OCI-LY1 (cell line): Measurements from ENCODE around the gene HOMEZ.

Experiments used
- H2AFZ ChIP-seq: fragments of 200-600 bp; sonication (generic), shearing (Covaris generic); 2 replicates; pipeline ENCODE4 v1.6.0; 2014; ENCODE audit warnings: antibody characterized with exemption, mild to moderate bottlenecking, low read length
- H3F3A ChIP-seq: fragments of 200-600 bp; sonication (generic), shearing (Covaris generic); 2 replicates; pipeline ENCODE4 v1.6.0; 2014; ENCODE audit warnings: mild to moderate bottlenecking, antibody characterized with exemption, low read length, moderate library complexity; ENCODE audit not compliant: insufficient read depth
- H3K27ac ChIP-seq: fragments of 200-600 bp; sonication (generic); 2 replicates; pipeline ENCODE4 v1.5.1; 2014; ENCODE audit warnings: low read length, mixed run types, mild to moderate bottlenecking, low read depth; ENCODE audit not compliant: poor library complexity, severe bottlenecking
- H3K27me3 ChIP-seq: fragments of 200-600 bp; sonication (generic); 2 replicates; pipeline ENCODE4 v1.6.0; 2014; ENCODE audit warnings: antibody characterized with exemption, mild to moderate bottlenecking, low read length, moderate library complexity; ENCODE audit not compliant: insufficient read depth
- H3K36me3 ChIP-seq: fragments of 200-600 bp; sonication (generic); 2 replicates; pipeline ENCODE4 v1.6.1; 2014; ENCODE audit warnings: mild to moderate bottlenecking, antibody characterized with exemption, low read length, moderate library complexity, mixed read lengths; ENCODE audit not compliant: insufficient read depth
- H3K4me1 ChIP-seq: fragments of 200-600 bp; sonication (generic); 2 replicates; pipeline ENCODE4 v1.5.1; 2014; ENCODE audit warnings: mild to moderate bottlenecking, low read length, moderate library complexity; ENCODE audit not compliant: insufficient read depth, severe bottlenecking
- H3K4me2 ChIP-seq: fragments of 200-600 bp; sonication (generic), shearing (Covaris generic); 2 replicates; pipeline ENCODE4 v1.6.1; 2014; ENCODE audit warnings: low read length
- H3K4me3 ChIP-seq: fragments of 200-600 bp; sonication (generic); 2 replicates; pipeline ENCODE4 v1.5.1; 2014; ENCODE audit warnings: low read length, low read depth, mild to moderate bottlenecking, mixed read lengths; ENCODE audit not compliant: poor library complexity, severe bottlenecking
- H3K79me2 ChIP-seq: fragments of 200-600 bp; shearing (Covaris generic); 2 replicates; pipeline ENCODE4 v1.6.1; 2016; ENCODE audit warnings: mixed run types, low read length, mixed read lengths; ENCODE audit not compliant: insufficient read depth
- H3K9ac ChIP-seq: fragments of 200-600 bp; sonication (generic), shearing (Covaris generic); 2 replicates; pipeline ENCODE4 v1.6.1; 2014; ENCODE audit warnings: mild to moderate bottlenecking, low read length, mixed read lengths
- H3K9me2 ChIP-seq: fragments of 200-600 bp; sonication (generic), shearing (Covaris generic); 2 replicates; pipeline ENCODE4 v1.6.1; 2014; ENCODE audit warnings: low read depth, mild to moderate bottlenecking, low read length, mixed read lengths
- H3K9me3 ChIP-seq: fragments of 200-600 bp; shearing (Covaris generic); 2 replicates; pipeline ENCODE4 v1.6.1; 2014; ENCODE audit warnings: low read length, mixed read lengths
- H4K20me1 ChIP-seq: fragments of 200-600 bp; sonication (generic), shearing (Covaris generic); 2 replicates; pipeline ENCODE4 v1.6.0; 2016; ENCODE audit warnings: mild to moderate bottlenecking, low read length; ENCODE audit not compliant: insufficient read depth
- CTCF ChIP-seq: fragments of 200-600 bp; sonication (generic), shearing (Covaris generic); IDR thresholded peaks from 2 replicates; pipeline ENCODE4 v1.5.1; 2017; ENCODE audit warnings: mild to moderate bottlenecking, antibody characterized with exemption, low read length, moderate library complexity, mixed read lengths
- EZH2 ChIP-seq: fragments of 200-600 bp; sonication (generic), shearing (Covaris generic); IDR thresholded peaks from 2 replicates; pipeline ENCODE4 v1.8.0; 2017; ENCODE audit warnings: borderline replicate concordance, mixed run types, mild to moderate bottlenecking, antibody characterized with exemption, low read length, moderate library complexity, mixed read lengths

The HOMEZ gene

DNA sequence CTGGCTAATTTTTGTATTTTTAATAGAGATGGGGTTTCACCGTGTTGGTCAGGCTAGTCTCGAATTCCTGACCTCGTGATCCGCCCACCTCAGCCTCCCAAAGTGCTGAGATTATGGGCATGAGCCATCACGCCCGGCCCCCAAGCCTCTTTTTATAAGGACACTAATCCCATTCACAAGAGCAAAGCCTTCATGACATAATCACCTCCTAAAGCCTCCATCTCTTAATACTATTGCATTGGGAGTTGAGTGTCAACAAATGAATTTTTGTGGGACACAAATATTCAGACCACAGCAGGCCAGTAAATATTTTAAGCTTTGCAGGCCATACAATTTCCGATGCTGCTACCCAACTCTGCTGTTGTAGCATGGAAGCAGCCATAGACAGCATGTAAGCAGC lies 37.3 kb downstream of the HOMEZ start:
- Histone ChIP-seq H3K27ac (no peak overlapping the region), H3F3A (no peaks in the 10 kb centered on the region), H3K4me2 (no peak overlapping the region), H2AFZ (no peak overlapping the region), H3K36me3 (no peaks in the 10 kb centered on the region), H4K20me1 (no peaks in the 10 kb centered on the region), H3K9ac (no peak overlapping the region), H3K9me3 (no peaks in the 10 kb centered on the region), H3K4me1 (no peaks in the 10 kb centered on the region), H3K9me2 (no peaks in the 10 kb centered on the region), H3K79me2 (no peaks in the 10 kb centered on the region), H3K4me3 (no peak overlapping the region), H3K27me3 (no peaks in the 10 kb centered on the region; the same call in 1 of the 2 replicates)
- TF ChIP-seq CTCF (no peak), EZH2 (no peak)

DNA sequence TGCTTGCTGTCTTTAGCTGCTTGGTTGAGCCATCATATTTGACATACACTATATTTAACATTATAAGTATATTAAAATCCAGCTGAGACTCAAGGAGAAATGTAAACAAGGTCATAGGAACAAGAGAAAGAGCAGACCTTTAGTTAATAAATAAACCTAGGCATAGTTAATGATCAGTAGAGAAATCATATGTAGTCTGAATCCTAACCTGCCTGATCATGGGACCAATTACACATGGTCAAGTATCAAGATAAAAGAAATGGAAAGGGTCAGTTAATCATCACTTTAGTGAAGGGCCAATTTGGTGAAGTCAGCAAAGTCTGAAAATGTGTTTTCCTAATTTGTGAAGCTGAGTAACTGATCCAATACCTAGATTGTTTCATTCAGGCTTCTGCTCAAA lies 40.6 kb downstream of the HOMEZ start:
- no peaks in the 10 kb centered on the region for H3F3A ChIP-seq
- H3K27ac ChIP-seq = no peak overlapping the region
- no peak overlapping the region for H3K9ac ChIP-seq
- no peak overlapping the region for H2AFZ ChIP-seq
- H3K27me3 ChIP-seq = no peaks in the 10 kb centered on the region
- no peaks in the 10 kb centered on the region for H3K36me3 ChIP-seq
- H3K4me2 ChIP-seq = no peak overlapping the region
- TF ChIP-seq CTCF = no peak
- TF ChIP-seq EZH2 = no peak
- H3K9me3 ChIP-seq = no peaks in the 10 kb centered on the region
- H3K4me3 ChIP-seq = no peak overlapping the region
- no peaks in the 10 kb centered on the region for H3K79me2 ChIP-seq
- no peaks in the 10 kb centered on the region for H3K4me1 ChIP-seq
- no peaks in the 10 kb centered on the region for H4K20me1 ChIP-seq
- H3K9me2 ChIP-seq = no peaks in the 10 kb centered on the region

- H3K27ac ChIP-seq = no peak overlapping the region
- H2AFZ ChIP-seq = no peak overlapping the region
- no peak for TF ChIP-seq EZH2
- TF ChIP-seq CTCF = no peak
Measured at GRCh38 chr14:23243066-23243465, 42.9 kb downstream of the HOMEZ start.

More at GRCh38 chr14:23243066-23243465, 42.9 kb downstream of the HOMEZ start:
- no peaks in the 10 kb centered on the region for H3K4me1 ChIP-seq
- no peaks in the 10 kb centered on the region for H4K20me1 ChIP-seq
- no peak overlapping the region for H3K4me3 ChIP-seq
- H3K79me2 ChIP-seq = no peaks in the 10 kb centered on the region
- no peaks in the 10 kb centered on the region for H3K27me3 ChIP-seq
- no peaks in the 10 kb centered on the region for H3K36me3 ChIP-seq
- H3F3A ChIP-seq = no peaks in the 10 kb centered on the region
- no peak overlapping the region for H3K4me2 ChIP-seq
- H3K9ac ChIP-seq = no peak overlapping the region
- H3K9me2 ChIP-seq = no peaks in the 10 kb centered on the region
- no peaks in the 10 kb centered on the region for H3K9me3 ChIP-seq
